Naive thymus-derived CD8-positive, alpha-beta T cell (primary cell): Measurements from ENCODE around the gene ELAVL3. TPM values are rescaled to one million over a fixed set of nuclear protein-coding genes. Genes with fewer than 3 reads are reported as not detected.
"Not testable (repeated sequence)": the region's sequence is repeated elsewhere in the genome, so short reads cannot be mapped to it uniquely, and the experiment has no call there.

Experiments used
- ATAC-seq, 2 donors: fragments of 150-1000 bp; cut with Tn5 transposase in 1 of 2; sonication (Bioruptor Pico), chemical (Tn5 transposase) in 1 of 2; 1 replicate in 1 of 2; 2 replicates in 1 of 2; pipeline ENCODE4 v1.10.0; 2021; ENCODE audit warnings: mild to moderate bottlenecking in 2 of 2, moderate library complexity in 2 of 2
- POLR2A ChIA-PET: fragments of 350-600 bp; sonication (Branson Sonifier 250); formaldehyde crosslinking; loops from one replicate; lab custom pipeline; 2021; ENCODE audit warnings: antibody characterized with exemption; lab: Charles Lee
- DNase-seq, 10 donors: peaks; one replicate each; pipeline versions ENCODE4 v3.0.0 to v3.0.0-alpha.2; 2020 to 2022
- H3K27ac Mint-ChIP-seq, 10 donors: one replicate each; pipeline ENCODE4 v1.8.0; 2020 to 2022; ENCODE audit warnings: mild to moderate bottlenecking in 10 of 10, mixed read lengths in 10 of 10, moderate library complexity in 4 of 10, inconsistent platforms in 1 of 10
- H3K27me3 Mint-ChIP-seq, 5 donors: one replicate each; pipeline ENCODE4 v1.8.0; 2021 to 2022; ENCODE audit warnings: mixed read lengths in 5 of 5
- H3K36me3 Mint-ChIP-seq, 3 donors: one replicate each; pipeline ENCODE4 v1.8.0; 2020 to 2022; ENCODE audit warnings: mixed read lengths in 3 of 3, mild to moderate bottlenecking in 2 of 3, inconsistent platforms in 1 of 3
- H3K4me1 Mint-ChIP-seq, 4 donors: one replicate each; pipeline ENCODE4 v1.8.0; 2021 to 2022; ENCODE audit warnings: mixed read lengths in 4 of 4
- H3K4me3 Mint-ChIP-seq, 10 donors: one replicate each; pipeline ENCODE4 v1.8.0; 2020 to 2022; ENCODE audit warnings: mild to moderate bottlenecking in 10 of 10, mixed read lengths in 10 of 10, moderate library complexity in 6 of 10, inconsistent platforms in 1 of 10
- H3K9me3 Mint-ChIP-seq, 9 donors: one replicate each; pipeline ENCODE4 v1.8.0; 2020 to 2022; ENCODE audit warnings: mixed read lengths in 9 of 9, mild to moderate bottlenecking in 3 of 9, inconsistent platforms in 1 of 9, moderate library complexity in 1 of 9
- polyA plus RNA-seq, 3 donors: library from polyadenylated mRNA; unstranded; fragments of 300-500 nt; fragmentation: Illumina TruSeq; gene quantifications; one replicate each; pipeline ENCODE4 v1.2.3, GENCODE V29; 2021
- total RNA-seq, 8 experiments: library from RNA in 2 of 8; stranded (reverse) in 2 of 8; gene quantifications; one replicate each; pipeline ENCODE4 v1.2.3 and lab custom pipeline; 2021 to 2026

Gene ELAVL3
- total and polyA plus RNA-seq, 5 experiments from 2014 or later: not detected

GRCh38 chr19:11468266-11468845 is 12.5 kb downstream of the ELAVL3 start:
- H3K9me3 Mint-ChIP-seq, H3K36me3 Mint-ChIP-seq, DNase-seq, H3K4me1 Mint-ChIP-seq, H3K4me3 Mint-ChIP-seq, H3K27ac Mint-ChIP-seq, POLR2A ChIA-PET, ATAC-seq: not testable (repeated sequence)
- peaks cover 4 to 20% (median 6%) of the 10 kb centered on the region in 5 donors for H3K27me3 Mint-ChIP-seq

GRCh38 chr19:11465600-11465999 is 15.2 kb downstream of the ELAVL3 start:
- POLR2A ChIA-PET: no interaction called here
- DNase-seq (no peak), ATAC-seq (no peak)
- Mint-ChIP-seq H3K27me3 (peaks cover 1 to 14% (median 2%) of the 10 kb centered on the region in 5 donors), H3K36me3 (no peaks in the 10 kb centered on the region), H3K9me3 (no peaks in the 10 kb centered on the region), H3K27ac (no peak overlapping the region), H3K4me1 (no peaks in the 10 kb centered on the region), H3K4me3 (no peak overlapping the region)

GRCh38 chr19:11464333-11465265 is 16.2 kb downstream of the ELAVL3 start:
- H3K27ac Mint-ChIP-seq: no peak overlapping the region
- ATAC-seq (no peak), DNase-seq (no peak)
- POLR2A ChIA-PET: no interaction called here
- no peaks in the 10 kb centered on the region for H3K36me3 Mint-ChIP-seq
- H3K4me1 Mint-ChIP-seq: no peaks in the 10 kb centered on the region
- no peaks in the 10 kb centered on the region for H3K9me3 Mint-ChIP-seq
- H3K4me3 Mint-ChIP-seq: no peak overlapping the region
- peaks cover 5 to 20% (median 11%) of the 10 kb centered on the region in 5 donors for H3K27me3 Mint-ChIP-seq

- Mint-ChIP-seq H3K36me3 (no peaks in the 10 kb centered on the region), H3K4me3 (no peak overlapping the region), H3K27ac (peak overlapping the region in 1 of 10 donors; percentile 16), H3K4me1 (peaks cover 0 to under 1% (median 0%) of the 10 kb centered on the region in 4 donors), H3K27me3 (peaks cover 5 to 25% (median 13%) of the 10 kb centered on the region in 5 donors), H3K9me3 (no peaks in the 10 kb centered on the region)
- no peak for DNase-seq
- POLR2A ChIA-PET: interaction anchor here (0.7 kb wide), 1 partner anchor 115 kb away, joined by 5 read pairs; no protein-coding TSS in a partner anchor
- ATAC-seq: peak in 1 of 2 donors; percentile 33
These were observed 17.5 kb downstream of the ELAVL3 start for GRCh38 chr19:11463391-11463790.

- Mint-ChIP-seq H3K36me3 (no peaks in the 10 kb centered on the region), H3K9me3 (no peaks in the 10 kb centered on the region), H3K4me3 (no peak overlapping the region), H3K27me3 (peaks cover 3 to 29% (median 15%) of the 10 kb centered on the region in 5 donors), H3K27ac (no peak overlapping the region), H3K4me1 (peaks cover 0 to 3% (median 0%) of the 10 kb centered on the region in 4 donors)
- no peak for ATAC-seq
- POLR2A ChIA-PET: no interaction called here
- DNase-seq: no peak
These were observed 19.4 kb downstream of the ELAVL3 start for GRCh38 chr19:11461453-11461852.

GRCh38 chr19:11460207-11460606 is 20.6 kb downstream of the ELAVL3 start:
- POLR2A ChIA-PET: no interaction called here
- no peak overlapping the region for H3K4me3 Mint-ChIP-seq
- no peaks in the 10 kb centered on the region for H3K36me3 Mint-ChIP-seq
- H3K9me3 Mint-ChIP-seq: no peaks in the 10 kb centered on the region
- DNase-seq: no peak
- no peak for ATAC-seq
- H3K27ac Mint-ChIP-seq: peak overlapping the region in 1 of 10 donors; percentile 65
- peaks cover 3 to 29% (median 15%) of the 10 kb centered on the region in 5 donors for H3K27me3 Mint-ChIP-seq
- H3K4me1 Mint-ChIP-seq: peaks cover 0 to 3% (median 0%) of the 10 kb centered on the region in 4 donors

GRCh38 chr19:11458912-11459311 is 21.9 kb downstream of the ELAVL3 start:
- H3K9me3 Mint-ChIP-seq, H3K4me3 Mint-ChIP-seq, ATAC-seq, DNase-seq, H3K4me1 Mint-ChIP-seq, H3K36me3 Mint-ChIP-seq, POLR2A ChIA-PET, H3K27ac Mint-ChIP-seq: not testable (repeated sequence)
- H3K27me3 Mint-ChIP-seq: peaks cover 3 to 29% (median 15%) of the 10 kb centered on the region in 5 donors

GRCh38 chr19:11458236-11458900 is 22.5 kb downstream of the ELAVL3 start:
- ATAC-seq: no peak
- Mint-ChIP-seq H3K27ac (peak overlapping the region in 1 of 10 donors; percentile 59), H3K4me3 (no peak overlapping the region), H3K9me3 (no peaks in the 10 kb centered on the region), H3K27me3 (peaks cover 3 to 29% (median 15%) of the 10 kb centered on the region in 5 donors), H3K4me1 (peaks cover 0 to 3% (median under 1%) of the 10 kb centered on the region in 4 donors), H3K36me3 (no peaks in the 10 kb centered on the region)
- DNase-seq: no peak
- POLR2A ChIA-PET: no interaction called here

- H3K27ac Mint-ChIP-seq: no peak overlapping the region
- no peak for DNase-seq
- peaks cover 0 to 3% (median 1%) of the 10 kb centered on the region in 4 donors for H3K4me1 Mint-ChIP-seq
- no peaks in the 10 kb centered on the region for H3K36me3 Mint-ChIP-seq
- peaks cover 3 to 29% (median 15%) of the 10 kb centered on the region in 5 donors for H3K27me3 Mint-ChIP-seq
- POLR2A ChIA-PET: no interaction called here
- no peak for ATAC-seq
- no peak overlapping the region for H3K4me3 Mint-ChIP-seq
- no peaks in the 10 kb centered on the region for H3K9me3 Mint-ChIP-seq
These were observed 23.0 kb downstream of the ELAVL3 start for GRCh38 chr19:11457831-11458230.

GRCh38 chr19:11457115-11457514 is 23.7 kb downstream of the ELAVL3 start:
- H3K27ac Mint-ChIP-seq: no peak overlapping the region
- H3K36me3 Mint-ChIP-seq: no peaks in the 10 kb centered on the region
- no peaks in the 10 kb centered on the region for H3K9me3 Mint-ChIP-seq
- ATAC-seq (no peak), DNase-seq (no peak)
- H3K4me3 Mint-ChIP-seq: no peak overlapping the region
- POLR2A ChIA-PET: no interaction called here
- H3K27me3 Mint-ChIP-seq: peaks cover 3 to 31% (median 15%) of the 10 kb centered on the region in 5 donors
- peaks cover 0 to 3% (median 1%) of the 10 kb centered on the region in 4 donors for H3K4me1 Mint-ChIP-seq

GRCh38 chr19:11456659-11457058 is 24.2 kb downstream of the ELAVL3 start:
- Mint-ChIP-seq H3K27me3 (peaks cover 3 to 31% (median 15%) of the 10 kb centered on the region in 5 donors), H3K4me3 (no peak overlapping the region), H3K36me3 (no peaks in the 10 kb centered on the region), H3K9me3 (no peaks in the 10 kb centered on the region), H3K4me1 (peaks cover 0 to 3% (median 1%) of the 10 kb centered on the region in 4 donors), H3K27ac (no peak overlapping the region)
- ATAC-seq (no peak), DNase-seq (no peak)
- POLR2A ChIA-PET: interaction anchor here (0.5 kb wide), 1 partner anchor 17 kb away, joined by 3 read pairs; no protein-coding TSS in a partner anchor

- H3K27me3 Mint-ChIP-seq: peaks cover 0 to 23% (median 10%) of the 10 kb centered on the region in 5 donors
- H3K4me3 Mint-ChIP-seq, H3K4me1 Mint-ChIP-seq, POLR2A ChIA-PET, H3K36me3 Mint-ChIP-seq, H3K9me3 Mint-ChIP-seq, DNase-seq, ATAC-seq: not testable (repeated sequence)
- peak overlapping the region in 1 of 10 donors; percentile 37 for H3K27ac Mint-ChIP-seq
These were observed 25.7 kb downstream of the ELAVL3 start for GRCh38 chr19:11455233-11455554.
